ENCODE results near the gene SYT17. TPM values are rescaled to one million over a fixed set of nuclear protein-coding genes. Genes with fewer than 3 reads are reported as not detected.

The SYT17 gene
- total RNA-seq, 2 donors from 2014 or later = 0.52 to 1.4 TPM

GRCh38 chr16:19284207-19284606, 116.2 kb downstream of the SYT17 start:
- DNase-seq = peak; percentile 33
- ATAC-seq = peak in 1 of 2 donors; percentile 92
- intact Hi-C loops (cut with DNase I) = no loop called here

- intact Hi-C loops (cut with DNase I) = no loop called here
- no peak for ATAC-seq
- no peak for DNase-seq
These were observed 117.4 kb downstream of the SYT17 start, which contains the start of gene CLEC19A for GRCh38 chr16:19285431-19285830. Gene CLEC19A (plus strand): TSS chr16:19285731. CDS start chr16:19285852, 121 bp downstream.

GRCh38 chr16:19286827-19287226, 118.8 kb downstream of the SYT17 start:
- intact Hi-C loops (cut with DNase I) = no loop called here
- DNase-seq (no peak), ATAC-seq (no peak)

GRCh38 chr16:19287241-19287640, 119.2 kb downstream of the SYT17 start:
- ATAC-seq = no peak
- DNase-seq = no peak
- intact Hi-C loops (cut with DNase I) = no loop called here

GRCh38 chr16:19288872-19289799, 121.1 kb downstream of the SYT17 start:
- DNase-seq (no peak), ATAC-seq (no peak)
- intact Hi-C loops (cut with DNase I) = no loop called here

GRCh38 chr16:19289811-19290485, 121.9 kb downstream of the SYT17 start:
- ATAC-seq = no peak
- intact Hi-C loops (cut with DNase I) = no loop called here

GRCh38 chr16:19290860-19291259, 122.8 kb downstream of the SYT17 start:
- no peak for ATAC-seq
- DNase-seq = no peak
- intact Hi-C loops (cut with DNase I) = no loop called here

More at GRCh38 chr16:19289811-19290485, 121.9 kb downstream of the SYT17 start:
- DNase-seq = no peak

GRCh38 chr16:19291475-19291874, 123.4 kb downstream of the SYT17 start:
- ATAC-seq = peak in 1 of 2 donors; percentile 43
- DNase-seq = peak; percentile 26
- intact Hi-C loops (cut with DNase I) = no loop called here

- DNase-seq (no peak), ATAC-seq (no peak)
- intact Hi-C loops (cut with DNase I) = no loop called here
These were observed 124.1 kb downstream of the SYT17 start for GRCh38 chr16:19292186-19292585.

- intact Hi-C loops (cut with DNase I) = no loop called here
- DNase-seq = peak; percentile 66
- ATAC-seq = peak; percentile 82 to 85
These were observed 126.2 kb downstream of the SYT17 start for GRCh38 chr16:19294156-19294649.

GRCh38 chr16:19295393-19295792, 127.4 kb downstream of the SYT17 start:
- intact Hi-C loops (cut with DNase I) = no loop called here
- ATAC-seq (no peak), DNase-seq (no peak)

GRCh38 chr16:19297454-19297853, 129.4 kb downstream of the SYT17 start:
- DNase-seq (no peak), ATAC-seq (no peak)
- intact Hi-C loops (cut with DNase I) = no loop called here

GRCh38 chr16:19299565-19299964, 131.5 kb downstream of the SYT17 start:
- intact Hi-C loops (cut with DNase I) = no loop called here
- DNase-seq (no peak), ATAC-seq (no peak)

GRCh38 chr16:19301931-19302330, 133.9 kb downstream of the SYT17 start:
- no peak for DNase-seq
- intact Hi-C loops (cut with DNase I) = no loop called here
- no peak for ATAC-seq

- DNase-seq = no peak
- peak in 1 of 2 donors; percentile 23 for ATAC-seq
- intact Hi-C loops (cut with DNase I) = no loop called here
These were observed 136.7 kb downstream of the SYT17 start for GRCh38 chr16:19304750-19305149.

GRCh38 chr16:19305443-19305842, 137.4 kb downstream of the SYT17 start:
- intact Hi-C loops (cut with DNase I) = no loop called here
- DNase-seq (no peak), ATAC-seq (no peak)

GRCh38 chr16:19307587-19308241, 139.7 kb downstream of the SYT17 start:
- ATAC-seq (no peak), DNase-seq (no peak)
- intact Hi-C loops (cut with DNase I) = no loop called here

GRCh38 chr16:19308392-19308791, 140.4 kb downstream of the SYT17 start:
- intact Hi-C loops (cut with DNase I) = no loop called here
- no peak for ATAC-seq
- no peak for DNase-seq

- DNase-seq (no peak), ATAC-seq (no peak)
- intact Hi-C loops (cut with DNase I) = no loop called here
These were observed 141.1 kb downstream of the SYT17 start for GRCh38 chr16:19309178-19309577.
